IPS-20b (cell line): ENCODE measurements around the gene EDA.

ENCODE experiments used
- H3K27ac ChIP-seq: one replicate; pipeline ENCODE4 v1.5.1; 2013; ENCODE audit warnings: low read length
- H3K27me3 ChIP-seq: 2 replicates; pipeline ENCODE4 v1.6.1; 2013; ENCODE audit warnings: mild to moderate bottlenecking, low read length, inconsistent platforms; ENCODE audit not compliant: insufficient read depth
- H3K36me3 ChIP-seq: 2 replicates; pipeline ENCODE4 v1.6.1; 2013; ENCODE audit warnings: low read depth, mild to moderate bottlenecking, inconsistent platforms, low read length, moderate library complexity; ENCODE audit not compliant: insufficient read depth
- H3K4me1 ChIP-seq: 2 replicates; pipeline ENCODE4 v1.6.1; 2013; ENCODE audit warnings: mild to moderate bottlenecking, control low read depth, inconsistent platforms, low read length, moderate library complexity; ENCODE audit not compliant: insufficient read depth
- H3K4me3 ChIP-seq: 2 replicates; pipeline ENCODE4 v1.5.1; 2013; ENCODE audit warnings: mild to moderate bottlenecking, low read length, inconsistent platforms
- H3K9ac ChIP-seq: 2 replicates; pipeline ENCODE4 v1.6.1; 2013; ENCODE audit warnings: low read depth, mild to moderate bottlenecking, inconsistent platforms, low read length, moderate library complexity
- H3K9me3 ChIP-seq: 2 replicates; pipeline ENCODE4 v1.6.1; 2013; ENCODE audit warnings: mild to moderate bottlenecking, low read depth, low read length, inconsistent platforms; ENCODE audit not compliant: insufficient read depth

EDA gene

DNA sequence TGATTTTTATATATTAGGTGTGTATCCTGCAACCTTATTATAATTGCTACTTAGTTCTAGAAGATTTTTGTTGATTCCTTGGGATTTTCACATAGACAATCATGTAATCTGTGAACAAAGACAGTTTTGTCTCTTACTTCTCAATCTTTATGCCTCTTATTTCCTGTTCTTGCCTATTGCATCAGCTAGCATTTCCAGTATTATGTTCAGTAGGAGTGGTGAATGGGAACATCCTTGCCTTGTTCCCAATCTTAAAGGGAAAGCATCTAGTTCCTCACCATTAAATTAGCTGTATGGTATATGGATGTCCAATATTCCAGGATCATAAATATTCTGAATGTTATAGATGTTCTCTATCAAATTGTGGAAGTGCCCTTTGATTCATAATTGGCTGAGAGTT is 392.0 kb downstream of the EDA start:
- Histone ChIP-seq H3K4me3 (no peak overlapping the region), H3K27me3 (no peaks in the 10 kb centered on the region), H3K9ac (no peak overlapping the region), H3K36me3 (no peaks in the 10 kb centered on the region), H3K9me3 (no peaks in the 10 kb centered on the region), H3K4me1 (no peaks in the 10 kb centered on the region; the same call in 1 of the 2 replicates), H3K27ac (no peak overlapping the region)

DNA sequence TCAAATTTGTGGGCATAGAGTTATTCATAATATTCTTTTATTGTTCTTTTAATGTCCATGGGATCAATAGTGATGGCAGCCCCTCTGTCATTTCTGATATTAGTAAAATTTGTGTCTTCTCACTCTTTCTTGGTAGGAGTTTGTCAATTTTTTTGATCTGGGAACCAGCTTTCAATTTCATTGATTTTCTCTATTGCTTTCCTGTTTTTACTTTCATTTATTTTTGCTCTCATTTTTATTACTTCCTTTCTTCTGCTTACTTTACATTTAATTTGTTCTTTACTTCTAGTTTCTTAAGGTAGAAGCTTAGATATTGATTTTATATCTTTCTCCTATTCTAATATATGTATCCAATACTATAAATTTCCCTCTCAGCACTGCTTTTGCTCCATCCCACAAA is 393.1 kb downstream of the EDA start:
- Histone ChIP-seq H3K4me1 (no peaks in the 10 kb centered on the region; the same call in 1 of the 2 replicates), H3K9me3 (no peaks in the 10 kb centered on the region), H3K36me3 (no peaks in the 10 kb centered on the region), H3K9ac (no peak overlapping the region), H3K27ac (no peak overlapping the region), H3K27me3 (no peaks in the 10 kb centered on the region), H3K4me3 (no peak overlapping the region)

DNA sequence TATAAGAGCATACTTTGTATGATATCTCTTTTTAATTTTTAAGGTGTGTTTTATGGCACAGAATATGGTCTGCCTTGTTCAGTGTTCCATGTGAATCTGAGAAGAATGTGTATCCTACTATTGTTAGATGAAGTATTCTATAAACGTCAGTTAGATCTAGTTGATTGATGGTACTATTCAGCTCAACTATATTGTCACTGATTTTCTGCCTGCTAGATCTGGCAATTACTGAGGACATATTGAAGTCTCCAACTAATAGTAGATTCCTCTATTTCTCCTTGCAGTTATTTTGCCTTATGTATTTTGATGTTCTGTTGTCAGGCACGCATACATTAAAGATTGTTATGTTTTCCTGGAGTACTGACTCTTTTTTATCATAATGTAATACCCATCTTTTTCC is 394.1 kb downstream of the EDA start:
- Histone ChIP-seq H3K9me3 (no peaks in the 10 kb centered on the region), H3K4me1 (no peaks in the 10 kb centered on the region; the same call in 1 of the 2 replicates), H3K4me3 (no peak overlapping the region), H3K9ac (no peak overlapping the region), H3K36me3 (no peaks in the 10 kb centered on the region), H3K27me3 (no peaks in the 10 kb centered on the region), H3K27ac (no peak overlapping the region)

DNA sequence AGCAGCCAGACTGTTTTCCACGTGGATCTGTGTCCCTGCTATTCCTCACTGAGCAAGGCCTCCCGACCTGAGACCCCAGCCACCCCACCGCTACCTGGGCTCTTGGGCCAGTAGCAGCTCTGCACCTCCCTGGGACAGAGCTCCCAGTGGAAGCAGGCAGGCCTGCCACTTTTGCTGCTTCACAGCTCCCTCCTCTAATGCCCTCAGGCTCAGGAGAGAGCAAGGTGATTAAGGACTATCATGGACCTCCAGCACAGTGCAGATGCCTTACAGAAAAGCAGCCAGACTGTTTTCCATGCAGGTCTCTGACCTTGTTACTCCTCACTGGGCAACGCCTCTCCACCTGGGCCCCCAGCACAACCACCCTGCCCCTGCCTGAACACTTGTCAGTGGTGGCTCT is 396.8 kb downstream of the EDA start:
- Histone ChIP-seq H3K9ac (no peak overlapping the region), H3K4me3 (no peak overlapping the region)

DNA sequence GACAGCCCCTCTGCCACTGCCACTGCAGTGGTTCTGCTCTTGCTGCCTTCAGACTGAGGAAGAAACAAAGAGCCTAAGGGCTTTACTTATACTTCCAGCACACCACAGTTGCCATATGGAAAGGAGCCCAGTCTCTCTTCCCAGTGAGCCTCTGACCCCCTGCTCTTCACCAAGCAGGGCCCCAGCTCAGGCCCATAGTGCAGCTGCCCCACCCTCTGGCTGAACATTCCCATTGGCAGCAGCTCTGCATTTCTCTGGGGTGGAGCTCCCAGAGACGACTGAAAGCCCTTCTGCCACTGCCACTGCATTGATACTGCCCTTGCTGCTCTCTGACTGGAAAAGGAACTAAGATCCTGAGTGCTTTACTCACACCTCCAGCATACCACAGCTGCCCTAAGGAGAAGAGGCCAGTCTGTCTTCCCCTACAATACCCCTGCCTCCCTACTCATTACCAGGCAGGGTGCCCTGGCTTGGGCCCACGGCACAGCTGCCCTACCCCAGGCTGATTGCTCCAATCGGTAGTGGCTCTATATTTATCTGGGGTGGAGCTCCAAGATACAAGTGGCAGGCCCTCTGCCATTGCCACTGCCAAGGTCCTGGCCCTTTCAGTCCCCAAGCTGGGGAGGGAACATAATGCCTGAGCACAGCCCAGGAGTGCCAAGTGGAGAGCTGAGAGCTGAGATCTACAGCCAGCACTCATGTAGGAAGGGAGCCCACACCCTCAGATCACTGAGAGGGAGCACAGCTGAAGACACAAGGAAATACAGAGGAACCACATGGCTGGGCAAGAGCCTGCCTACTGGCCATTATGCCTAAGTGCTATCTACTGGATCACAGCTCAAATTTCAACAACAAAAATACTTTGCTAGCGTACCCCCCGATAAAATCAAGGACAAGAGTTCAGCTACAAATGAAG is 397.8 kb downstream of the EDA start:
- Histone ChIP-seq H3K27ac (no peak overlapping the region), H3K27me3 (no peaks in the 10 kb centered on the region), H3K9me3 (no peaks in the 10 kb centered on the region), H3K4me3 (no peak overlapping the region), H3K9ac (no peak overlapping the region), H3K4me1 (no peaks in the 10 kb centered on the region), H3K36me3 (no peaks in the 10 kb centered on the region)

More for the DNA sequence above, 396.8 kb downstream of the EDA start:
- Histone ChIP-seq H3K27ac (no peak overlapping the region), H3K27me3 (no peaks in the 10 kb centered on the region), H3K36me3 (no peaks in the 10 kb centered on the region), H3K4me1 (no peaks in the 10 kb centered on the region), H3K9me3 (no peaks in the 10 kb centered on the region)

DNA sequence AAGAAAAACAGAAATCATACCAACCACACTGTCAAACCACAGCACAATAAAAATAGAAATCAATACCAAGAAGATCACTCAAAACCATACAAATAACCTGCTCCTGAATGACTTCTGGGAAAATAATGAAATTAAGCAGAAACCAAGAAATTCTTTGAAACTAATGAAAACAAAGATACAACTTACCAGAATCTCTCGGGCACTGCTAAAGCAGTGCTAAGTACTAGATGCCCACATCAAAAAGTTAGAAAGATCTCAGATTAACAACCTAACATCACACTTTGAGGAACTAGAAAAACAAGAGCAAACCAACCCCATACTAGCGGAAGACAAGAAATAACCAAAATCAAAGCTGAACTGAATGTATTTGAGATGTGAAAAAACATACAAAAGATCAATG is 400.6 kb downstream of the EDA start:
- no peak overlapping the region for H3K27ac ChIP-seq
- no peaks in the 10 kb centered on the region for H3K9me3 ChIP-seq
- no peak overlapping the region for H3K4me3 ChIP-seq
- no peaks in the 10 kb centered on the region for H3K4me1 ChIP-seq
- no peaks in the 10 kb centered on the region for H3K27me3 ChIP-seq
- H3K36me3 ChIP-seq = no peaks in the 10 kb centered on the region
- H3K9ac ChIP-seq = no peak overlapping the region

DNA sequence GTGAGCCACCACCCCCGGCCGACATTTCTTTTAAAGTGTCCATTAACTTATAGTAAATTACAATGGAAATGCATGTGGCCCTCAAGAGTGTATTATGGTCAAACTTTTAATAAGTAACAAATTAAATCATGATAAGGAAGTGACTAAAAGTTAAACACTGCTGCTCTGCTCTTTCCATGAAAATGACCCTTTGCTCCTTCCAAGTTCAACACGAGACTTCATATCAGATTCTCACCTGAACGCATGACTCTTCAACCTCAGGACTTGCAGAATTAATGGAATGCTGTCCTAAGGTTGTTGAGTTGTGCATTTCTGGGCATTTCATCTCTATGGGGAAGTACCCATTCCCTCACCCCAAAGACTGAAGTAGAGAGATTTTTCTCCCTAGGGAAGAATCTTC is 406.7 kb downstream of the EDA start:
- H3K9me3 ChIP-seq = no peaks in the 10 kb centered on the region
- H3K36me3 ChIP-seq = no peaks in the 10 kb centered on the region
- H3K4me3 ChIP-seq = no peak overlapping the region
- no peaks in the 10 kb centered on the region for H3K27me3 ChIP-seq
- no peak overlapping the region for H3K27ac ChIP-seq
- no peak overlapping the region for H3K9ac ChIP-seq
- no peaks in the 10 kb centered on the region for H3K4me1 ChIP-seq

GRCh38 chrX:70025464-70025863 is 409.6 kb downstream of the EDA start:
- no peaks in the 10 kb centered on the region for H3K4me1 ChIP-seq
- H3K27me3 ChIP-seq = no peaks in the 10 kb centered on the region
- no peak overlapping the region for H3K4me3 ChIP-seq
- no peak overlapping the region for H3K27ac ChIP-seq
- H3K9ac ChIP-seq = no peak overlapping the region
- no peaks in the 10 kb centered on the region for H3K36me3 ChIP-seq
- no peaks in the 10 kb centered on the region for H3K9me3 ChIP-seq

GRCh38 chrX:70026112-70026850 is 410.4 kb downstream of the EDA start:
- Histone ChIP-seq H3K27ac (no peak overlapping the region), H3K4me1 (no peaks in the 10 kb centered on the region), H3K4me3 (no peak overlapping the region), H3K27me3 (no peaks in the 10 kb centered on the region), H3K9ac (no peak overlapping the region), H3K36me3 (no peaks in the 10 kb centered on the region), H3K9me3 (no peaks in the 10 kb centered on the region)

- H3K9me3 ChIP-seq = no peaks in the 10 kb centered on the region
- H3K27me3 ChIP-seq = no peaks in the 10 kb centered on the region
- no peak overlapping the region for H3K9ac ChIP-seq
- H3K36me3 ChIP-seq = no peaks in the 10 kb centered on the region
- H3K4me3 ChIP-seq = no peak overlapping the region
- no peaks in the 10 kb centered on the region for H3K4me1 ChIP-seq
- H3K27ac ChIP-seq = no peak overlapping the region
Observed at GRCh38 chrX:70026851-70027200, 410.9 kb downstream of the EDA start.

- Histone ChIP-seq H3K27ac (no peak overlapping the region), H3K36me3 (no peaks in the 10 kb centered on the region), H3K9ac (no peak overlapping the region), H3K27me3 (no peaks in the 10 kb centered on the region), H3K9me3 (no peaks in the 10 kb centered on the region), H3K4me3 (no peak overlapping the region), H3K4me1 (no peaks in the 10 kb centered on the region)
Observed at GRCh38 chrX:70029863-70030262, 413.9 kb downstream of the EDA start.

GRCh38 chrX:70030301-70030767 is 414.4 kb downstream of the EDA start:
- no peaks in the 10 kb centered on the region for H3K4me1 ChIP-seq
- H3K9me3 ChIP-seq = no peaks in the 10 kb centered on the region
- H3K27me3 ChIP-seq = no peaks in the 10 kb centered on the region
- H3K27ac ChIP-seq = no peak overlapping the region
- no peak overlapping the region for H3K4me3 ChIP-seq
- no peaks in the 10 kb centered on the region for H3K36me3 ChIP-seq
- H3K9ac ChIP-seq = no peak overlapping the region
